SK-N-SH (cell line): ENCODE measurements around the gene CBR4.

Experiments
- CHD2 ChIP-seq: fragments of 150-350 bp; IDR thresholded peaks from 2 replicates; pipeline ENCODE4 v1.6.1; 2018; ENCODE audit warnings: low read length; ENCODE audit not compliant: partially characterized antibody
- CTCF ChIP-seq: fragments of 200-600 bp; sonication (generic); IDR thresholded peaks from 2 replicates; pipeline ENCODE4 v1.6.1; 2017; ENCODE audit warnings: antibody characterized with exemption, mild to moderate bottlenecking, moderate library complexity
- ELF1 ChIP-seq: IDR thresholded peaks from 2 replicates; pipeline ENCODE4 v1.4.0; 2012
- GATA2 ChIP-seq: sonication (generic); formaldehyde crosslinking; IDR thresholded peaks from 2 replicates; pipeline ENCODE4 v1.5.0; 2020; ENCODE audit warnings: mild to moderate bottlenecking, missing genetic modification reagents
- JUND ChIP-seq: IDR thresholded peaks from 2 replicates; pipeline ENCODE4 v1.4.0; 2012
- MAX ChIP-seq: IDR thresholded peaks from 2 replicates; pipeline ENCODE4 v1.4.0; 2012; ENCODE audit warnings: low read depth
- MXI1 ChIP-seq: IDR thresholded peaks from 2 replicates; pipeline ENCODE4 v1.6.1; 2012; ENCODE audit warnings: mild to moderate bottlenecking, low read depth, low read length, improper control_type of control experiment
- NFIC ChIP-seq: IDR thresholded peaks from 2 replicates; pipeline ENCODE4 v1.4.0; 2012; ENCODE audit warnings: borderline replicate concordance
- RAD21 ChIP-seq: IDR thresholded peaks from 2 replicates; pipeline ENCODE4 v1.6.1; 2012; ENCODE audit warnings: mild to moderate bottlenecking, low read length
- REST ChIP-seq: IDR thresholded peaks from 2 replicates; pipeline ENCODE4 v1.6.1; 2012; ENCODE audit warnings: mild to moderate bottlenecking, low read depth, low read length, moderate library complexity
- RXRA ChIP-seq: IDR thresholded peaks from 2 replicates; pipeline ENCODE4 v1.4.0; 2012; ENCODE audit warnings: low read depth, mild to moderate bottlenecking, borderline replicate concordance
- SIN3A ChIP-seq: IDR thresholded peaks from 2 replicates; pipeline ENCODE4 v1.6.1; 2012; ENCODE audit warnings: low read depth, mild to moderate bottlenecking, low read length, moderate library complexity, borderline replicate concordance

- TF ChIP-seq CHD2 = no peak
- 0 out of 2 replicates have a peak, but pooled peaks have one; percentile 36 for TF ChIP-seq NFIC
- no peak for TF ChIP-seq MXI1
- TF ChIP-seq GATA2 (CRISPR knock-in tag) = no peak
- peak; percentile 62 for TF ChIP-seq JUND
- no peak for TF ChIP-seq ELF1
- no peak for TF ChIP-seq CTCF
- no peak for TF ChIP-seq SIN3A
- TF ChIP-seq RAD21 = no peak
- TF ChIP-seq MAX = no peak; the same call in 1 of the 2 replicates
- TF ChIP-seq REST = no peak
- TF ChIP-seq RXRA = no peak
Measured at GRCh38 chr4:169030562-169030982, 20.5 kb upstream of the CBR4 start.
